ENCODE results near the gene DDX1. TPM values are rescaled to one million over a fixed set of nuclear protein-coding genes. Genes with fewer than 3 reads are reported as not detected.

The DDX1 gene
- total and polyA plus RNA-seq, 10 donors: 32.6 to 62.0 (median 48.3) TPM

DNA sequence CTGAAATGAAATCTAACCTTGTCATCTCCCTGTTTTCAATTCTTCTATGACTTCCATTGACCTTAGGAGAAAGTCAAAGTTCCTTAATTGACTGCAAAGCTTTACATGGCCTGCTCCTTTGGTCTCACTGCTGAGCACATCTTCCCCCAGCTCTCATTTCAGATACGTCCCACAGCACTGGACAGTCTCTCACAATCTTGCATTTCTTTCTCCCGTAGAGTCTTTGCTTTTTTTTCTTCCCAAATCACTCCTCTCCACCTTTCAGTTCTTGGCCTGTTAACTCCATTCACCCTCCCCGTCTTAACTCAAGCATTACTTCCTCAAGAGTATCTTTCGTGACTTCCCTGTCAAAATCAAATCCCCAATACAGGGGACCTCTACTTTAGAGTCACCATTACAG lies 67.2 kb downstream of the DDX1 start:
- no peaks in the 10 kb centered on the region for H3K4me1 ChIP-seq
- no peak overlapping the region for H3K4me3 ChIP-seq
- no peaks in the 10 kb centered on the region for H3K9me3 ChIP-seq
- no peak for DNase-seq
- 84 to 96% (median 89%) methylated on average over 4 of the region's 4 CpGs for WGBS, 5 donors
- no peaks in the 10 kb centered on the region for H3K36me3 ChIP-seq
- H3K27me3 ChIP-seq (replicated peaks in 1 of 7): no peaks in the 10 kb centered on the region
- no peak overlapping the region for H3K27ac ChIP-seq
- TF ChIP-seq POLR2AphosphoS5 (IDR thresholded peaks at IDR 0.05): no peak
- no peak for TF ChIP-seq CTCF (IDR thresholded peaks at IDR 0.05 in 8 of 11, conservative IDR thresholded peaks at IDR 0.05 in 3 of 11)
- intact Hi-C loops (cut with DNase I; ENCODE audit: low total_unique reads): no loop called here

GRCh38 chr2:15660491-15661294 lies 69.0 kb downstream of the DDX1 start:
- TF ChIP-seq CTCF (IDR thresholded peaks at IDR 0.05 in 8 of 11, conservative IDR thresholded peaks at IDR 0.05 in 3 of 11) (no peak), POLR2A (IDR thresholded peaks at IDR 0.05) (no peak), POLR2AphosphoS5 (IDR thresholded peaks at IDR 0.05) (no peak)
- DNase-seq: no peak
- Histone ChIP-seq H3K4me1 (no peaks in the 10 kb centered on the region), H3K27me3 (replicated peaks in 1 of 7) (no peaks in the 10 kb centered on the region), H3K9me3 (no peaks in the 10 kb centered on the region), H3K36me3 (no peaks in the 10 kb centered on the region), H3K27ac (no peak overlapping the region), H3K4me3 (no peak overlapping the region)
- WGBS, 5 donors: 60 to 71% (median 63%) methylated on average over 6 of the region's 6 CpGs
- intact Hi-C loops (cut with DNase I; ENCODE audit: low total_unique reads): no loop called here

- TF ChIP-seq POLR2A (IDR thresholded peaks at IDR 0.05): no peak
- TF ChIP-seq POLR2AphosphoS5 (IDR thresholded peaks at IDR 0.05): no peak
- no peak for TF ChIP-seq CTCF (IDR thresholded peaks at IDR 0.05 in 8 of 11, conservative IDR thresholded peaks at IDR 0.05 in 3 of 11)
- Histone ChIP-seq H3K27me3 (replicated peaks in 1 of 7) (no peaks in the 10 kb centered on the region), H3K4me3 (no peak overlapping the region), H3K9me3 (no peaks in the 10 kb centered on the region), H3K36me3 (no peaks in the 10 kb centered on the region), H3K4me1 (no peaks in the 10 kb centered on the region), H3K27ac (no peak overlapping the region)
- intact Hi-C loops (cut with DNase I; ENCODE audit: low total_unique reads): no loop called here
- 77 to 87% (median 81%) methylated on average over 2 of the region's 2 CpGs for WGBS, 5 donors
- DNase-seq: no peak
Measured at GRCh38 chr2:15661295-15661569, 69.6 kb downstream of the DDX1 start.

GRCh38 chr2:15662026-15662425 lies 70.4 kb downstream of the DDX1 start:
- TF ChIP-seq POLR2A (IDR thresholded peaks at IDR 0.05): no peak

More at GRCh38 chr2:15662026-15662425, 70.4 kb downstream of the DDX1 start:
- H3K27me3 ChIP-seq (replicated peaks in 1 of 7): no peaks in the 10 kb centered on the region
- WGBS, 5 donors: 64 to 78% (median 73%) methylated on average over 4 of the region's 4 CpGs
- no peaks in the 10 kb centered on the region for H3K36me3 ChIP-seq
- H3K4me3 ChIP-seq: no peak overlapping the region
- no peak for DNase-seq
- intact Hi-C loops (cut with DNase I; ENCODE audit: low total_unique reads): no loop called here
- H3K27ac ChIP-seq: no peak overlapping the region
- H3K4me1 ChIP-seq: no peaks in the 10 kb centered on the region
- no peaks in the 10 kb centered on the region for H3K9me3 ChIP-seq

Measured in spleen (tissue), 11 donors.